Fibroblast of mammary gland (primary cell): ENCODE data around the gene TWSG1.
A peak's percentile ranks its signal among the peaks of the same experiment; 100 is the strongest.

Source experiments
- DNase-seq: peaks from one replicate; pipeline ENCODE4 v3.0.0-alpha.2; 2010; ENCODE audit warnings: low read depth
- H3K4me3 ChIP-seq: 2 replicates; pipeline ENCODE4 v1.5.1; 2011; ENCODE audit warnings: low read depth, mild to moderate bottlenecking, low read length, moderate library complexity; ENCODE audit not compliant: control insufficient read depth
- CTCF ChIP-seq: conservative IDR thresholded peaks from 2 replicates; pipeline ENCODE4 v1.5.1; 2011; ENCODE audit warnings: low read depth, low read length, inconsistent platforms; ENCODE audit not compliant: control insufficient read depth, insufficient read depth

Gene TWSG1

DNA sequence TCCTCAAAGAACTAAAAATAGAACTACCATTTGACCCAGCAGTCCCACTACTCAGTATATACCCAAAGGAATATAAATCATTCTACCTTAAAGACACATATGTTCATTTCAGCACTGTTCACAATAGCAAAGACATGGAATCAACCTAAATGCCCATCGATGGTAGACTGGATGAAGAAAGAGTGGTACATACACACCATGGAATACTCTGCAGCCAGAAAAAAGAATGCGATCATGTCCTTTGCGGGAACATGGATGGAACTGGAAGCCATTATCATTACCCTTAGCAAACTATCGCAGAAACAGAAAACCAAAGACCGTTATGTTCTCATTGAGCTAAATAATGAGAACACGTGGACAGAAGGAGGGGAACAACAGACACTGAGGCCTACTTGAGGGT lies 44.5 kb downstream of the TWSG1 start:
- no peak for TF ChIP-seq CTCF
- DNase-seq, result no peak
- no peak overlapping the region for H3K4me3 ChIP-seq

GRCh38 chr18:9380101-9380500 lies 45.5 kb downstream of the TWSG1 start:
- H3K4me3 ChIP-seq, result no peak overlapping the region
- peak; percentile 68 for DNase-seq
- no peak for TF ChIP-seq CTCF

DNA sequence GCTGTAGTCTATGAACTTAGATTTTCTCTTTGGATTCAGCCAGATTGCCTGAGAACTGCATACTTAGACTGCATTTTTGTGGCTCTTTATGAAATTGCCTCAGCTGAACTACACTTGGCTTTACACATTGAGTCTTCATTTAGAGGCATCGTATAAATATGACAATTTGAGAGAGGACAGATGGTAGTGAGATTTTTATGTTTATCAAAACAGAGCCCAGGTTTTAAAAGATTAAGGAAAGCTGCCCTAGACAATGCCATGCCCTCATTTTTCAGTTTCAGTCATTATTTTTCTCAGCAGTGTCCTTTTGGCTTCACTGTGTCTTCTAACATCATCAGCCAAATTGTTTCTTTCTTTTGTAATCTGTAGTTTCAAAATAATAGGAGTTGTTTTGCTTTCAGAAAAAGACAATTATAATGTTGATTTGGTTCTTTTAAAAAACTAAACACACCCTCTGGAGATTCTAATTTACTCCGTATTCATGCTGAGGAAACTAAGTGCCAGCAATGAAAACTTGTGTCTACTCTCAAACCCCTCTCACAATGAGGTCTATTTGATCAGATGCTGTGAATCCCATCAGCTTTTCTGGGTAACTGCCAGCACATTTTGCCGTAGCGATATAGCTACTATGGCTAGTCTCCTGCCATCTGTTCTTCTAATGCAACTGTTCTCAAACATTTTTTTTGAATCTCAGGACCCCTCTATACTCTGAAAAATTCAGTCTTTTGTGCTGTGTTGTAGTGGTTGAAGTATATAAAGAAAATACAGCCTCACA lies 46.2 kb downstream of the TWSG1 start:
- no peak for TF ChIP-seq CTCF
- no peak overlapping the region for H3K4me3 ChIP-seq
- DNase-seq, result peak; percentile 19

GRCh38 chr18:9386879-9387278 lies 52.3 kb downstream of the TWSG1 start:
- no peak overlapping the region for H3K4me3 ChIP-seq
- no peak for TF ChIP-seq CTCF
- DNase-seq, result no peak

DNA sequence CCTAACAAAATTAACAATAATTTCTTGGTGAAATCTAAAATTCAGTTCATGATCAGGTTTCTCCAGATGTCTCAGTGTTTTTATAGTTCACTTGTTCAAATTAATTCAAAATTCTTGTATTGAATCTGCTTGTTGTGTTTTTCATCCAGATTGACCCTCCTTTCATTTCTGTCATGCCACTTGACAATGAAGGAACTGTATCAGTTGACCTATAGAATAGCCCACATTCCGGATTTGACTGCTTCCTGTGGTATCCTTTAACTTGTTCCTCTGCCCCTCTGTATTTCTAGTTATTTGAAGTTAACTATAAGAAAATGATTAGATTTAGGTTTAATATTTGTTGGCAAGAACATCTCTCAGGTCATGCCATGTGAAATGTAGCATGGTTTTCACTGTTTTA lies 53.3 kb downstream of the TWSG1 start:
- no peak for TF ChIP-seq CTCF
- DNase-seq, result no peak
- no peak overlapping the region for H3K4me3 ChIP-seq

GRCh38 chr18:9389706-9390105 lies 55.1 kb downstream of the TWSG1 start:
- DNase-seq, result no peak
- H3K4me3 ChIP-seq, result no peak overlapping the region
- TF ChIP-seq CTCF, result no peak

GRCh38 chr18:9392726-9393125 lies 58.2 kb downstream of the TWSG1 start:
- H3K4me3 ChIP-seq, result no peak overlapping the region
- peak; percentile 1 for TF ChIP-seq CTCF
- peak; percentile 12 for DNase-seq
